Vagina (tissue), 2 donors: ENCODE results near the gene TAMALIN. TPM values are rescaled to one million over a fixed set of nuclear protein-coding genes. Genes with fewer than 3 reads are reported as not detected.
A peak's percentile ranks its signal among the peaks of the same experiment; 100 is the strongest.

Source experiments
- DNase-seq, 2 donors: peaks; one replicate each; pipeline ENCODE4 v3.0.0-alpha.2; 2017; ENCODE audit errors: extremely low spot score in 2 of 2
- H3K27ac ChIP-seq: fragments of 200-600 bp; sonication (generic); one replicate; pipeline ENCODE4 v1.5.1; 2019
- H3K27me3 ChIP-seq: fragments of 200-600 bp; sonication (generic); one replicate; pipeline ENCODE4 v1.5.1; 2019
- H3K36me3 ChIP-seq, 2 donors: fragments of 200-600 bp; sonication (generic); one replicate each; pipeline ENCODE4 v1.5.1; 2017 to 2019
- H3K4me1 ChIP-seq: fragments of 200-600 bp; sonication (generic); one replicate; pipeline ENCODE4 v1.5.1; 2019
- H3K4me3 ChIP-seq, 2 donors: fragments of 200-600 bp; sonication (generic); 1 replicate in 1 of 2; 2 replicates in 1 of 2; pipeline ENCODE4 v1.5.1; 2016 to 2019
- H3K9me3 ChIP-seq: fragments of 200-600 bp; sonication (generic); one replicate; pipeline ENCODE4 v1.5.1; 2019
- CTCF ChIP-seq, 3 experiments: fragments of 450-650 bp in 2 of 3; fragments of 200-600 bp in 1 of 3; sonication (generic) in 1 of 3; IDR thresholded peaks; one replicate each; pipeline ENCODE4 v1.5.1; 2017 to 2019; ENCODE audit warnings: antibody characterized with exemption in 3 of 3, mild to moderate bottlenecking in 2 of 3, moderate library complexity in 2 of 3
- POLR2A ChIP-seq, 2 donors: fragments of 450-650 bp; IDR thresholded peaks; one replicate each; pipeline ENCODE4 v1.6.1; 2017; ENCODE audit warnings: antibody characterized with exemption in 2 of 2, mild to moderate bottlenecking in 2 of 2, moderate library complexity in 2 of 2
- POLR2AphosphoS5 ChIP-seq, 2 donors: sonication (generic); formaldehyde crosslinking; IDR thresholded peaks; one replicate each; pipeline ENCODE4 v1.9.0; 2017; ENCODE audit warnings: antibody characterized with exemption in 2 of 2, mild to moderate bottlenecking in 2 of 2, low read depth in 1 of 2; ENCODE audit not compliant: insufficient read depth in 1 of 2
- intact Hi-C: fragments of 100-400 bp; cut with DNase I; formaldehyde crosslinking; loops from one replicate; pipeline ENCODE4 v1.15.1; 2023
- total RNA-seq: library from RNA; depleted of rRNA; stranded (reverse); fragments of >200 nt; gene quantifications from one replicate; pipeline ENCODE4 v1.2.3, GENCODE V29; 2016

The TAMALIN gene
- total RNA-seq, 1 donor from 2014 or later = 47.1 TPM

GRCh38 chr12:52045794-52046199 lies 39.1 kb downstream of the TAMALIN start:
- Histone ChIP-seq H3K27me3 (no peaks in the 10 kb centered on the region), H3K4me1 (peaks cover 62% of the 10 kb centered on the region), H3K27ac (peak overlapping the region; percentile 96), H3K36me3 (no peaks in the 10 kb centered on the region), H3K9me3 (no peaks in the 10 kb centered on the region), H3K4me3 (peak overlapping the region in 1 of 2 donors; percentile 8)
- intact Hi-C loops = no loop called here
- no peak for DNase-seq
- TF ChIP-seq POLR2A (IDR thresholded peaks at IDR 0.05) (no peak), POLR2AphosphoS5 (IDR thresholded peaks at IDR 0.05; ENCODE audit: insufficient read depth in 1 of 2, low read depth in 1 of 2) (peak; percentile 13 to 43)

- H3K36me3 ChIP-seq = no peaks in the 10 kb centered on the region
- no peak for DNase-seq
- peaks cover 58% of the 10 kb centered on the region for H3K4me1 ChIP-seq
- no peaks in the 10 kb centered on the region for H3K9me3 ChIP-seq
- H3K27me3 ChIP-seq = no peaks in the 10 kb centered on the region
- H3K4me3 ChIP-seq = no peak overlapping the region
- peak overlapping the region; percentile 96 for H3K27ac ChIP-seq
- intact Hi-C loops = no loop called here
- no peak for TF ChIP-seq CTCF (IDR thresholded peaks at IDR 0.05)
- TF ChIP-seq POLR2A (IDR thresholded peaks at IDR 0.05) = no peak
These were observed 40.1 kb downstream of the TAMALIN start for GRCh38 chr12:52046859-52047258.

- intact Hi-C loops = no loop called here
- TF ChIP-seq CTCF (IDR thresholded peaks at IDR 0.05) = no peak
- Histone ChIP-seq H3K36me3 (peaks cover 0 to under 1% of the 10 kb centered on the region in 2 donors), H3K9me3 (no peaks in the 10 kb centered on the region), H3K4me3 (no peak overlapping the region), H3K27ac (peak overlapping the region; percentile 99), H3K27me3 (no peaks in the 10 kb centered on the region), H3K4me1 (peaks cover 44% of the 10 kb centered on the region)
- DNase-seq = no peak
These were observed 42.5 kb downstream of the TAMALIN start for GRCh38 chr12:52049286-52049685.

- no peak for TF ChIP-seq CTCF (IDR thresholded peaks at IDR 0.05)
- no peak for TF ChIP-seq POLR2A (IDR thresholded peaks at IDR 0.05)
- TF ChIP-seq POLR2AphosphoS5 (IDR thresholded peaks at IDR 0.05; ENCODE audit: insufficient read depth in 1 of 2, low read depth in 1 of 2) = no peak
- Histone ChIP-seq H3K36me3 (peaks cover 0 to 4% of the 10 kb centered on the region in 2 donors), H3K27me3 (no peaks in the 10 kb centered on the region), H3K4me1 (peaks cover 40% of the 10 kb centered on the region), H3K9me3 (no peaks in the 10 kb centered on the region), H3K27ac (peak overlapping the region; percentile 99), H3K4me3 (no peak overlapping the region)
- DNase-seq = no peak
- intact Hi-C loops = no loop called here
These were observed 42.9 kb downstream of the TAMALIN start for GRCh38 chr12:52049688-52050087.

GRCh38 chr12:52050116-52050757 lies 43.5 kb downstream of the TAMALIN start:
- peak in 1 of 2 donors; percentile 94 for DNase-seq
- Histone ChIP-seq H3K4me1 (peaks cover 34% of the 10 kb centered on the region), H3K27me3 (no peaks in the 10 kb centered on the region), H3K9me3 (no peaks in the 10 kb centered on the region), H3K27ac (peak overlapping the region; percentile 99), H3K36me3 (peaks cover 0 to 10% of the 10 kb centered on the region in 2 donors), H3K4me3 (peak overlapping the region; percentile 53 to 77)
- TF ChIP-seq POLR2AphosphoS5 (IDR thresholded peaks at IDR 0.05; ENCODE audit: insufficient read depth in 1 of 2, low read depth in 1 of 2) (no peak), POLR2A (IDR thresholded peaks at IDR 0.05) (no peak), CTCF (IDR thresholded peaks at IDR 0.05) (no peak)
- intact Hi-C loops = no loop called here
